ENCODE data around the gene CFAP46. TPM values are rescaled to one million over a fixed set of nuclear protein-coding genes. Genes with fewer than 3 reads are reported as not detected.

Gene CFAP46
- total RNA-seq, 1 donor from 2014 or later: 1.3 TPM

- Histone ChIP-seq H4K20me1 (ENCODE audit: insufficient read depth, low read length) (no peaks in the 10 kb centered on the region), H3K4me3 (ENCODE audit: insufficient read depth, low read depth, low read length) (no peak overlapping the region), H3K9ac (ENCODE audit: low read length) (no peak overlapping the region), H3K27ac (ENCODE audit: low read depth, low read length) (no peak overlapping the region), H3K4me2 (ENCODE audit: low read length) (no peak overlapping the region), H3K9me3 (ENCODE audit: insufficient read depth, low read depth, low read length) (no peaks in the 10 kb centered on the region), H3K27me3 (ENCODE audit: insufficient read depth, low read length) (no peaks in the 10 kb centered on the region), H3K79me2 (ENCODE audit: insufficient read depth, low read length) (no peaks in the 10 kb centered on the region), H2AFZ (ENCODE audit: low read depth, low read length) (no peak overlapping the region), H3K36me3 (ENCODE audit: insufficient read depth, low read length) (no peaks in the 10 kb centered on the region), H3K4me1 (ENCODE audit: insufficient read depth, low read length) (no peaks in the 10 kb centered on the region)
- TF ChIP-seq CTCF (IDR thresholded peaks at IDR 0.05; ENCODE audit: insufficient read depth, low read depth, low read length): no peak
- peaks cover 44% of the 10 kb centered on the region for H3K27me3 Mint-ChIP-seq (ENCODE audit: low read depth, unreplicated experiment)
- H3K4me1 Mint-ChIP-seq (ENCODE audit: low read depth, unreplicated experiment): peaks cover 1% of the 10 kb centered on the region
- no peak overlapping the region for H3K27ac Mint-ChIP-seq (ENCODE audit: unreplicated experiment)
- no peak for DNase-seq (ENCODE audit: low read depth)
- H3K36me3 Mint-ChIP-seq (ENCODE audit: low read depth, unreplicated experiment): no peaks in the 10 kb centered on the region
- no peak for FAIRE-seq
- no peak overlapping the region for H3K4me3 Mint-ChIP-seq (ENCODE audit: unreplicated experiment)
- peaks cover 18% of the 10 kb centered on the region for H3K9me3 Mint-ChIP-seq (ENCODE audit: unreplicated experiment)
Measured at GRCh38 chr10:132866601-132867381, 75.6 kb downstream of the CFAP46 start.

- H3K27ac Mint-ChIP-seq (ENCODE audit: unreplicated experiment): no peak overlapping the region
Measured at GRCh38 chr10:132865851-132866600, 76.3 kb downstream of the CFAP46 start.

More at GRCh38 chr10:132865851-132866600, 76.3 kb downstream of the CFAP46 start:
- H3K27me3 Mint-ChIP-seq (ENCODE audit: low read depth, unreplicated experiment): peaks cover 40% of the 10 kb centered on the region
- FAIRE-seq (no peak), DNase-seq (ENCODE audit: low read depth) (no peak)
- Histone ChIP-seq H3K9ac (ENCODE audit: low read length) (no peak overlapping the region), H4K20me1 (ENCODE audit: insufficient read depth, low read length) (no peaks in the 10 kb centered on the region), H3K36me3 (ENCODE audit: insufficient read depth, low read length) (no peaks in the 10 kb centered on the region), H3K79me2 (ENCODE audit: insufficient read depth, low read length) (no peaks in the 10 kb centered on the region), H2AFZ (ENCODE audit: low read depth, low read length) (no peak overlapping the region), H3K4me3 (ENCODE audit: insufficient read depth, low read depth, low read length) (no peak overlapping the region), H3K4me1 (ENCODE audit: insufficient read depth, low read length) (no peaks in the 10 kb centered on the region), H3K4me2 (ENCODE audit: low read length) (no peak overlapping the region), H3K27me3 (ENCODE audit: insufficient read depth, low read length) (no peaks in the 10 kb centered on the region), H3K27ac (ENCODE audit: low read depth, low read length) (no peak overlapping the region), H3K9me3 (ENCODE audit: insufficient read depth, low read depth, low read length) (no peaks in the 10 kb centered on the region)
- H3K4me3 Mint-ChIP-seq (ENCODE audit: unreplicated experiment): no peak overlapping the region
- peaks cover 1% of the 10 kb centered on the region for H3K4me1 Mint-ChIP-seq (ENCODE audit: low read depth, unreplicated experiment)
- no peak for TF ChIP-seq CTCF (IDR thresholded peaks at IDR 0.05; ENCODE audit: insufficient read depth, low read depth, low read length)
- H3K36me3 Mint-ChIP-seq (ENCODE audit: low read depth, unreplicated experiment): no peaks in the 10 kb centered on the region
- H3K9me3 Mint-ChIP-seq (ENCODE audit: unreplicated experiment): peaks cover 10% of the 10 kb centered on the region

Measured in astrocyte (in vitro differentiated cells and primary cell).